HG03159 (cell line): ENCODE measurements around the gene SAMD9.
A peak's percentile ranks its signal among the peaks of the same experiment; 100 is the strongest.
"Not testable (repeated sequence)": the region's sequence is repeated elsewhere in the genome, so short reads cannot be mapped to it uniquely, and the experiment has no call there.

Source experiments
- ATAC-seq: cut with Tn5 transposase; IDR thresholded peaks from one replicate; pipeline ENCODE4 v1.9.1; 2021; ENCODE audit warnings: mild to moderate bottlenecking, moderate library complexity; ENCODE audit not compliant: unreplicated experiment

Gene SAMD9

GRCh38 chr7:93117852-93118530, at the start of gene SAMD9:
SAMD9 (minus strand) TSS chr7:93117979; CDS start chr7:93106097, 11,882 bp downstream.
- peak; percentile 100 for ATAC-seq

- peak; percentile 100 for ATAC-seq
Observed at GRCh38 chr7:93165447-93165846, 47.7 kb upstream of the SAMD9 start.

GRCh38 chr7:93164766-93165165, 47.0 kb upstream of the SAMD9 start:
- ATAC-seq: no peak

- no peak for ATAC-seq
Observed at GRCh38 chr7:93161181-93161762, 43.5 kb upstream of the SAMD9 start.

GRCh38 chr7:93160410-93160809, 42.6 kb upstream of the SAMD9 start:
- no peak for ATAC-seq

GRCh38 chr7:93159490-93159889, 41.7 kb upstream of the SAMD9 start:
- no peak for ATAC-seq

- no peak for ATAC-seq
Observed at GRCh38 chr7:93156884-93157283, 39.1 kb upstream of the SAMD9 start.

- no peak for ATAC-seq
Observed at GRCh38 chr7:93150200-93150835, 32.5 kb upstream of the SAMD9 start.

GRCh38 chr7:93148727-93149126, 30.9 kb upstream of the SAMD9 start:
- no peak for ATAC-seq

GRCh38 chr7:93148144-93148543, 30.4 kb upstream of the SAMD9 start, which contains the start of gene SAMD9L:
SAMD9L (minus strand) TSS chr7:93148385; CDS start chr7:93135971, 12,414 bp downstream.
- ATAC-seq: no peak

GRCh38 chr7:93147363-93147762, 29.6 kb upstream of the SAMD9 start:
- peak; percentile 81 for ATAC-seq

- peak; percentile 43 for ATAC-seq
Observed at GRCh38 chr7:93146472-93147141, 28.8 kb upstream of the SAMD9 start.

GRCh38 chr7:93146036-93146435, 28.3 kb upstream of the SAMD9 start:
- no peak for ATAC-seq

GRCh38 chr7:93145354-93145753, 27.6 kb upstream of the SAMD9 start:
- ATAC-seq: no peak

GRCh38 chr7:93142127-93142526, 24.3 kb upstream of the SAMD9 start:
- ATAC-seq: no peak

- ATAC-seq: no peak
Observed at GRCh38 chr7:93140582-93141191, 22.9 kb upstream of the SAMD9 start.

- no peak for ATAC-seq
Observed at GRCh38 chr7:93138576-93138975, 20.8 kb upstream of the SAMD9 start.

- no peak for ATAC-seq
Observed at GRCh38 chr7:93133005-93133404, 15.2 kb upstream of the SAMD9 start.

GRCh38 chr7:93132216-93132615, 14.4 kb upstream of the SAMD9 start:
- ATAC-seq: no peak

GRCh38 chr7:93126954-93127353, 9.2 kb upstream of the SAMD9 start:
- not testable (repeated sequence) for ATAC-seq

- not testable (repeated sequence) for ATAC-seq
Observed at GRCh38 chr7:93123532-93123931, 5.8 kb upstream of the SAMD9 start.
